ENCODE measurements around the gene GNG2.

Gene GNG2

DNA sequence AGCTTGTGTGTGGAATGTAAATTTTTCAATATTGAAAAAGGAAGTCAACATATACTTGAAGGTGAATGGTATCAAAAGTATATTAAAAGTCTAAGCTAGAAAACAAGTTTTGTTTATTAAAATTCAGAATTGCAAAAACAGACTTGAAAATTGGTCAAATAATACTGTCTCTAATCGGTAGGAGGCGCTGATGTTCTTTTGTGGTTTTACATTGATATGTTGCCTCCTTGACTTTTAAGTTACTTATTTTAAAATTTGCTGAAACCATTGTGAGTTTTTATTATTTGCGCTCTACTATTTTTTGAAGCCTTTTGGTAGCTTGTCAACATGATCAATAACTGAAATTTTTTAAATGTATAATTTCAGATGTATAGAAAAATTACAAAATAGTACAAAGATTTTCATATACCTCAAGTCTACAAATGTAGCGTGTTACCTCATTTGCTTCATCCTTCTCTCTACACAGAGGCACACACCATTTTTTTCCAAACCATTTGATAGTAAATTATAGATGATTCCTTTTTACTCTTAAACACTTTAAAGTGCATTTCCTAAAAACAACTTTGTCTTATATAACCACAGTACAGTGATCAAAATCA lies 135.8 kb downstream of the GNG2 start:
- no peak for DNase-seq (ENCODE audit: low read depth)

- DNase-seq (ENCODE audit: low read depth), result no peak
Measured at GRCh38 chr14:51998348-51998747, 137.9 kb downstream of the GNG2 start.

GRCh38 chr14:51999084-51999483 lies 138.7 kb downstream of the GNG2 start:
- no peak for DNase-seq (ENCODE audit: low read depth)

- DNase-seq (ENCODE audit: low read depth), result no peak
Measured at GRCh38 chr14:52000019-52000582, 139.7 kb downstream of the GNG2 start.

GRCh38 chr14:52000696-52001095 lies 140.3 kb downstream of the GNG2 start:
- DNase-seq (ENCODE audit: low read depth), result no peak

DNA sequence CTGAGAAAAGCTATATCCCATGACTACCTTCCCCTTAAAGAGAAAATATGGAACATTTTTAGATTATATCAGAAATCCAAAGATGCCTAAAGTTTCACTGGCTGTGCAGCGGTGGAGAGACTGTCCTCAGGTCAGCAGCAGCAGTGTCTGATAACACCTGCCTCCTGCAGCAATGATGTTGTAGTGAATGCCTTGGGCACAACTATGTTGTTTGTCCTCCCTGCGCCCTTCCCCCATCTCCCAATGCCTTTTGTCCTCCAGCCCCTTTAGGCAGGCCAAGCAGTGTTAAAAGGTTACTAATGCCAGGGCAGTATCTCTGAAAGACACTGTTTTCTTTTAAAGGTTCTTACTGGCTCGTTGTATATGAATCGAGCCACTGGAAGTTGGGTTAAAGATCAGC lies 142.1 kb downstream of the GNG2 start:
- no peak for DNase-seq (ENCODE audit: low read depth)

GRCh38 chr14:52003324-52003723 lies 142.9 kb downstream of the GNG2 start:
- DNase-seq (ENCODE audit: low read depth), result no peak

DNA sequence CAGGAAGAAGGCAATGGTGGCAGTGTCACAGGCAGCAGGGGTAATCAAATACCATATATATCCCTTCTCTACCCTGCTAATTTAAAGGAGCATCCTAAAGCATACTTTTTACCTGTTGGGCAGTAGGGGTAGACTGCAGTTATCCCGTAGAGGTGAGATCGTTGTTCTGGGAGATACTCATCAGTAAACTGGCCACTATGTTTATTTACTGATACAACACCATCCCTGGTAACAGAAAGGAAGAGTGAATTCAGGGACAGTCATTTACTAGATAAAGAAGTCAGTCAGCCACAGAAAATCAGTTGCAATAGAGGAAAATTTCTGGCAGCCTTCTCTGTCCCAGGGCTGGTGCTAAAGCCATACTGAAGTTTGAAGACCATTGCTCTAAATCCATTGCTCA lies 145.2 kb downstream of the GNG2 start:
- DNase-seq (ENCODE audit: low read depth), result no peak

DNA sequence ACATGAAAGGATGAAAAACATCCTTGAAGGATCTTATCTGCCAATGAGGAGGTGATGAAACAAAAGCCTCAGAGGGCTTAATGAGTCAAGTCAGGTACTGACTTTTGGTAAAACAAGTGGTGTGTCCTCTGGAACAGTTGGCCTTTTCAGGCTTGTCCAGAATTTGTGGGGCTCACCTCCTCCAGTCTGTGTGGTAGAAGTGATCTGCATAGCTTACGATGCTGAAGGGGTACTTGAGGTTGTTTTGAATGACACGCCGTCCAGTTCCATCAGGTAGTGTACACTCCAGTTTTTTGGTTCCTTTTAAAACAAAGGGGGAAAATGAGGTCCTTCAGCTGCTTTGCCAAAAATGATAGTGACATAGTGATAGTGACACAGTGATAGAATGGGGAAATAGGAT lies 145.9 kb downstream of the GNG2 start:
- DNase-seq (ENCODE audit: low read depth), result no peak

DNA sequence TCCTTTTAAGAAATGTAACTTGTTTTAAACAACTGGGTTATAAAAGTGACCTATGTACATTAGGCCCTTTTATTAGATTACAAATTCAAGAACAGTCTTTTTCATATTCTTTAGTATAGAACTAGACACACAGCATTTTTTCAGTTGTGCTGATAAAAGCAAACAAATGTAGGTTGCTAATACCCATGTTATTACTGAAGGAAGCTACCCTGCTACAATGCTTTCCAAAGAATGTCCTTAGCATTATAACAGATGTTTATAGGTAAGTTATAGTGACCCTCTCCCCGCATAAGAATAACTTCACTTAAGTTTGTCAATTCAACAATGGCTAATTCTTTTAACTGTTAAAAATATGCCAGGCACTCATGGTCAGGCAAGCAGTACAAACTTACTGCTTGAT lies 146.8 kb downstream of the GNG2 start:
- DNase-seq (ENCODE audit: low read depth), result no peak

DNA sequence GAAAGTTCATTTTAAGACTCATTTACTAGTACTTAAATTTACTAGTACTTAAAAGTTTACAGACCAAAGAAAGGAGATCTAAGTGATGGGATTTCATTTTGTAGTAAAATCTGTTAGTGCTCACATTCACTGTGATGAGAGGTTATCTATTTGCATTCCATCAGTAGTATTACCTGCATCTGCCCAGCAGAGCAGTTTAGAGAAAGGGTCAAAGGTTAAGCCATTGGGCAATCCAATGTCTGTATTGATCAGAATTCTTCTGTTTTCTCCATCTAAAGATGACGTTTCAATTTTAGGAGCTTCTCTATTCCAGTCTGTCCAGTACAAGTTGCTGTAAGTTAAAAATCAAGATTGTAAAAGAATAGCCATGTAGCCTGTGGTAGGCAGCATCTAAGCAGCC lies 147.2 kb downstream of the GNG2 start:
- no peak for DNase-seq (ENCODE audit: low read depth)

DNA sequence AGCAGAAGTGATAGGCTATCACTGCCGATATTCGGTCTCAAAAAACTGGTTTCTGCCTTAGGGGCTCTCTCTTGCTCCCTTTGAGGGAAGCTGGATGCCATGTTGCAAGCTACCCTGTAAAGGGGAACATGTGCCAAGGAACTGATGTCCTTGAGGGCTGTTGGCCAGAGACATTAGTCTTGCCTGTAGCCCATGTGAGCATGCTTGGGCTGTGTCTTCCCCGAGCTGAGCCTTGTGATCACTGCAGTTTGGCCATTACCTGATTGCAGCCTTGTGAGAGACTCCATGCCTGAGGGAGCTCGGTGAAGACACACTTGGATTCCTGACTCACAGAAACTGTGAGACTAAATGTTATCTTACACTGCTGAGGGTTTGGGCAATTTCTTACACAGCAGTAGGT lies 147.7 kb downstream of the GNG2 start:
- no peak for DNase-seq (ENCODE audit: low read depth)

DNA sequence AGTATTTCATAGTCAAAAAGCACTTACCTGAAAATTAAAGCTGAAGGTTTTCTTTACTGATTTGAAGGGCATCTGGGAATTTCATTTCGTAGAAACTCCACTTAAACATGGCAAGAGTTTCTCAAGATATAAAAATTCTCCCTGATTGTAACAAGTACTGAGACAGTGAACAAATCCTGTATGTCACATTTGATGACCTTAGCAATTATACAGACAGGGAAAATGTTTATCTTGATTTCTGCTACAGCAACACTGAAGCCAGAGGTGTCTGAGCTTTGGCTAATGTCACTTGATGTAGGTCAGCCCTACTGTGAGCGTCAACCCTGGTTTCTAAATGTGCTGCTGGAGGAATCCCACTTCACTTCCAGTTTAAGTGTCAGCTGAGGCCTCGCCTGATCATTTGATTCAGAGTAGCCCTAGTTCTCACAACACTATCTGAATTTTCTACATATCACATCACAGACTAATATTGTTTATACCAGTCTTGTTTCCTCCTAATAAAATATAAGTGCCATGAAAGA lies 149.8 kb downstream of the GNG2 start:
- no peak for DNase-seq (ENCODE audit: low read depth)

DNA sequence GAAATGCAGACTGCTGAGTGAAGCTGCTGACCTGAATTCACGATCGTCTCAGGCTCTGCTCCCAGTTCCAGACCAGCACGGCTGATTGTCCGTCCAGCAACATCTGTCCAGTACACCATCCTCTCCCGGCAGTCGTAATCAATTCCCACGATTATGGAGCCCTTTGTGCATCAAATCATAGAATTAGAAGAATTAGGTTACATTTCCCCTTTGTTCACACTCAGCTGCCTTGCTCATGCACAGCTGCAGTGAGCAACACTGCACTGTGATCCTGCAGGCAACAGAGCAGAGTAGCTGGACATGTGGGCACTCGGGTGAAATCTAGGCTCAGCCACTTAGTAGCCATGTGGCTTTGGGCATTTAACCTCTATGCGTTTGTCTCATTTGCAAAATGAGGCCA lies 151.1 kb downstream of the GNG2 start:
- DNase-seq (ENCODE audit: low read depth), result no peak

DNA sequence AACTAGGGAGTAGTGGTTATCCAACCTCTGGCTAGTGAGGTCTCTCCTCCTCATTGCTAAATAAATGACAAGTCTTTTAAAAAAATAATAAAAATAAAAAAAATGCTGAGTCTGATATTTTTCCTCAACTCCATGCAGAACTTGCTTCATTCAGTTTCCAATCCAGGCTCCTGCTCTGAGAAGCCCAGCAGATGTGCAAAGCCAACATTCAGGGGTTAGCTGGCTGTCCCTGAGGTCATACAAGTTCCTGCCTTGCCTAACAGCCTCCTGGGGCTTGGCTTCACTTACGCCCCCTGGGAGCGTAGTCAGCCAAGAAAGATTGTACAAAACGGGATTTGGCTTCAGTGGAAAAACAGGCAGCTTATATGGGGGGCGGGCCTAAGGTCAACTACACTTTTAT lies 152.2 kb downstream of the GNG2 start:
- no peak for DNase-seq (ENCODE audit: low read depth)

- DNase-seq (ENCODE audit: low read depth), result no peak
Measured at GRCh38 chr14:52013984-52014600, 153.7 kb downstream of the GNG2 start.

- no peak for DNase-seq (ENCODE audit: low read depth)
Measured at GRCh38 chr14:52014601-52015267, 154.3 kb downstream of the GNG2 start.

DNA sequence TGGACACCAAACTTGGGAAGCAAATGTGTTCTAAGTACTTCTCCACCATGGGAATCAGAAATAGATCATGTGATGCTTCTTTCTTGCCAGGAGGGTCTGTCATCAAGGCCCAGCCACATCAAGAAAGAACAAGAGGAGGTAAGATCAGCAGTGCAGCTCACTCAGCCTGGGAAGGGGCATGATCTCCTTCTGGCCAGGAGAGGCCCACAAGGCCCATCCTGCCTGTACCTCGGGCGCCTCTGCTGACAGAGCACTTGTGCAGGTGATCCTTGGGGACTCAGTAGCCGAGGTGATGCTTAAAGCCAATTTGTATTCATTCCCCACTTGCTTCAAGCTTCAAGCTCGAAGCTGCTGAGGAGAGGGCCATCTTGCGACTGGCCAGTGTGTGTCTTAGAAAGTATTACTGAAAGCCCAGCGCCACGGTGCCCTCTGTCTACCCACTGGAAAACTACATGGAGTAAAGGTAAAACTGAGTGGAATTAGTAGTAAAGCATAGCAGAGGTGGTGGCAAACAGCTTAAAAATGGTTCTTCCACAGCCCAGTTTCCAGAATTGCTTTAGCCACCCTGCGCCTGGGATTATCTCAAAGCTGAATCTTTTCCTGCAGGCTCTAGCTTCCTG lies 155.1 kb downstream of the GNG2 start:
- DNase-seq (ENCODE audit: low read depth), result no peak

DNA sequence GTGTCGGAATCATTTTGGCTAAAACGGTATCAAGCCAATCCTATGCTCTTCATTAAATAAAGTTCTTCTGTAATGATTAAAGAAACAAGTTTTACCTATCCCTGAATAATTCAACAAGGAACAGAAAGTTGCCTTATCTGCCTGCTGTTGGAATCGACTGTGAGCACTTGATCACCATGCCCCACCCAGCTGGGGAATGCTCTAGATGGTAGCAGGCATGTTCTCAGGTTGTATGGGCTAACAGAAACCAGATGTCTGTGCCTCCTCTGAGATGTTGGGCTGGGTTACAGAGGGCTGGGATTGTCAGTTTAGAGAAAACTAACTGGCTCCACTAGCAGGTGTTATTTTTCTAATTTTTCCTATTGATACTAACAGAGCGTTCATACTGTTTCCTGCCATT lies 157.8 kb downstream of the GNG2 start:
- DNase-seq (ENCODE audit: low read depth), result no peak

DNA sequence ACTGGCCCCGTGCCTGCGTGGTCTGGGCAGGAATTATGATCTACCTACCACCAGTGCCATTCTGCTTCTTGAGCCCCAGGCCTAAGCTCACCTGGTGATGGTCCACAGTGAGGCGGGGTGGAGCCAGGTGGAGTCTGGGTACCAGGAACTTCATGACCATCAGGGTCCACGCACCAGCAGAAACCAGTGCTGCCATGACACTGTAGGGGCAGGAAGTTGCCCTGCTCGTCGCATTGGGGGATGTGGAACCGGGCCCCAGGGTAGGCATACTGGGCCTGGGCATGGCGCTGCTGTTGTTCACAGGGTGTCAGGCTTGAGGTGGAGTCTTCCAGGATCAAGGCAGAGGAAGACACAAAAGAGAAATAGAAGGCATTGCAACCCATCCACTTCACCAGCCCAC lies 158.6 kb downstream of the GNG2 start:
- no peak for DNase-seq (ENCODE audit: low read depth)
